ENCODE measurements around the gene KLHL30. TPM values are rescaled to one million over a fixed set of nuclear protein-coding genes. Genes with fewer than 3 reads are reported as not detected.
A peak's percentile ranks its signal among the peaks of the same experiment; 100 is the strongest.

The KLHL30 gene
- polyA plus RNA-seq, 1 donor (not counting 4 experiments of a cell fraction or from before 2014, with no cell fraction given) = not detected

- dilution Hi-C loops (cut with MboI; ENCODE audit: extremely low pct_ligation_motif_present, low sequenced_read_pairs) = no loop called here
- no peak for FAIRE-seq
- Histone ChIP-seq H3K36me3 (ENCODE audit: control insufficient read depth in 2 of 2, extremely low read depth in 1 of 2, insufficient read depth in 2 of 2, low read length in 2 of 2) (no peaks in the 10 kb centered on the region), H3K27ac (ENCODE audit: control insufficient read depth, insufficient read depth, low read length) (no peak overlapping the region), H3K27me3 (ENCODE audit: control insufficient read depth, extremely low read depth, insufficient read depth, low read length) (peaks cover 19% of the 10 kb centered on the region), H2AFZ (ENCODE audit: control insufficient read depth, low read length) (no peak overlapping the region), H4K20me1 (ENCODE audit: control insufficient read depth, extremely low read depth, insufficient read depth, low read length) (no peaks in the 10 kb centered on the region), H3K4me2 (ENCODE audit: control insufficient read depth, extremely low read depth, insufficient read depth, low read depth, low read length) (peak overlapping the region; percentile 61), H3K9ac (ENCODE audit: control insufficient read depth, extremely low read depth, insufficient read depth, low read length) (peak overlapping the region; percentile 46), H3K4me3 (ENCODE audit: control insufficient read depth in 2 of 3, extremely low read depth in 1 of 3, insufficient read depth in 2 of 3, low read depth in 1 of 3, low read length in 3 of 3) (peak overlapping the region in 2 of 3 experiments; percentile 18 to 36), H3K9me3 (ENCODE audit: control insufficient read depth, low read depth, low read length) (no peaks in the 10 kb centered on the region), H3K4me1 (ENCODE audit: control insufficient read depth, extremely low read depth, insufficient read depth, low read length) (no peaks in the 10 kb centered on the region), H3K79me2 (ENCODE audit: control insufficient read depth, insufficient read depth, low read length) (no peaks in the 10 kb centered on the region), H3K9me1 (ENCODE audit: control insufficient read depth, extremely low read depth, insufficient read depth, low read length) (no peaks in the 10 kb centered on the region)
- TF ChIP-seq EZH2 (IDR thresholded peaks at IDR 0.05; ENCODE audit: low read length) = no peak
- no peak for TF ChIP-seq CTCF (optimal IDR thresholded peaks at IDR 0.05 in 1 of 3, IDR thresholded peaks at IDR 0.05 in 1 of 3, conservative IDR thresholded peaks at IDR 0.05 in 1 of 3; ENCODE audit: extremely low read depth in 1 of 3, insufficient read depth in 2 of 3, low read length in 3 of 3)
- no peak for DNase-seq (ENCODE audit: low read depth, low spot score)
Measured at GRCh38 chr2:238159661-238160205, 21.3 kb downstream of the KLHL30 start.

GRCh38 chr2:238160206-238161129 lies 22.0 kb downstream of the KLHL30 start:
- Histone ChIP-seq H2AFZ (ENCODE audit: control insufficient read depth, low read length) (no peak overlapping the region), H3K27me3 (ENCODE audit: control insufficient read depth, extremely low read depth, insufficient read depth, low read length) (peaks cover 19% of the 10 kb centered on the region), H3K9me1 (ENCODE audit: control insufficient read depth, extremely low read depth, insufficient read depth, low read length) (no peaks in the 10 kb centered on the region), H3K9me3 (ENCODE audit: control insufficient read depth, low read depth, low read length) (no peaks in the 10 kb centered on the region), H3K9ac (ENCODE audit: control insufficient read depth, extremely low read depth, insufficient read depth, low read length) (no peak overlapping the region), H3K36me3 (ENCODE audit: control insufficient read depth in 2 of 2, extremely low read depth in 1 of 2, insufficient read depth in 2 of 2, low read length in 2 of 2) (no peaks in the 10 kb centered on the region), H3K79me2 (ENCODE audit: control insufficient read depth, insufficient read depth, low read length) (no peaks in the 10 kb centered on the region), H3K4me3 (ENCODE audit: control insufficient read depth in 2 of 3, extremely low read depth in 1 of 3, insufficient read depth in 2 of 3, low read depth in 1 of 3, low read length in 3 of 3) (no peak overlapping the region), H3K27ac (ENCODE audit: control insufficient read depth, insufficient read depth, low read length) (no peak overlapping the region), H4K20me1 (ENCODE audit: control insufficient read depth, extremely low read depth, insufficient read depth, low read length) (no peaks in the 10 kb centered on the region), H3K4me2 (ENCODE audit: control insufficient read depth, extremely low read depth, insufficient read depth, low read depth, low read length) (no peak overlapping the region), H3K4me1 (ENCODE audit: control insufficient read depth, extremely low read depth, insufficient read depth, low read length) (no peaks in the 10 kb centered on the region)
- no peak for TF ChIP-seq EZH2 (IDR thresholded peaks at IDR 0.05; ENCODE audit: low read length)
- TF ChIP-seq CTCF (optimal IDR thresholded peaks at IDR 0.05 in 1 of 3, IDR thresholded peaks at IDR 0.05 in 1 of 3, conservative IDR thresholded peaks at IDR 0.05 in 1 of 3; ENCODE audit: extremely low read depth in 1 of 3, insufficient read depth in 2 of 3, low read length in 3 of 3) = peak in 1 of 3 experiments; percentile 57
- dilution Hi-C loops (cut with MboI; ENCODE audit: extremely low pct_ligation_motif_present, low sequenced_read_pairs) = no loop called here
- no peak for DNase-seq (ENCODE audit: low read depth, low spot score)
- FAIRE-seq = no peak
